GM10248 (cell line): ENCODE measurements around the gene POLR2E.

Source experiments
- CTCF ChIA-PET: fragments of 300-600 bp; sonication (Branson Sonifier 250); formaldehyde crosslinking; extraction: SDS; loops from one replicate; lab custom pipeline; 2021; ENCODE audit warnings: antibody characterized with exemption; lab: Yijun Ruan, JAX
- POLR2A ChIA-PET: fragments of 350-650 bp; sonication (Branson Sonifier 250); formaldehyde crosslinking; extraction: SDS; loops from one replicate; lab custom pipeline; 2020; ENCODE audit warnings: antibody characterized with exemption; lab: Yijun Ruan, JAX
- DNase-seq: peaks from one replicate; pipeline ENCODE4 v3.0.0; 2012; ENCODE audit errors: extremely low spot score
- CTCF ChIP-seq: IDR thresholded peaks from 2 replicates; pipeline ENCODE4 v1.5.1; 2012; ENCODE audit warnings: mild to moderate bottlenecking, low read depth; ENCODE audit errors: extremely low read depth, missing control alignments, control extremely low read depth

The POLR2E gene

DNA sequence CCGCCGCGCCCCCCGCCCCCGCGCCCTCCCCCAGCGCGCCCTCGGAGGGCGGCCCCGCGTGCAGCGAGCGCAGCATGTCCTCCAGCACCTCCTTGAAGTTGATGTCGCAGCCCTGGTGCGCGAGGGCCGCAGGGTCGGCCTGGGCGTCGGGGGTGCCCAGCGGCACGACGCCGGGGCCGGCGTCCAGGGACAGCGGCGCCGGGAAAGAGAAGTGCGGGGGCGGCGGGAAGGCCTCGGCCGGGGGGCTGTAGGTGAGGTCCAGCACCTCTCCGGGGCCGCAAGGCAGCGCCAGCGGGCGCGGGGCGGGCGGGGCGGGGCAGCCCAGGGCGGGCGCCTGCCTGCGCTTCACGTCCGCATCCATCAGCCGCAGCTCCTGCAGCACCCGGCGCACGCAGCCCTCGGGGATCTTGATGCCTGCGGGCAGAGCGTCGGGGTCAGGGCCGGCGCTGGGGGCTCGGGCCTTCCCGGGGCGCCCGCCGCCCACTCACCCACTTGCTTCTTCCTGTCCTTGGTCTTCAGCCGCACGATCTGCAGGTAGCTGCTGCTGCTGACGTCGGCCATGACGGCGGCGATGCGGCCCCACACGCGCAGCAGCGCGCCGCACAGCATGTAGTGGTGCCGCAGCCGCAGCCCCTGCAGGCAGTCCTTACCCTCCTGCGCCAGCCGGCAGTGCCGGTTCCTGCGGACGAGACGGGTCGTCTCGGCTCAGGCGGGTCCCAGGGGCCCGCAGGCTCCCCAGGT, 13.3 kb upstream of the POLR2E start:
- no peak for DNase-seq
- CTCF ChIA-PET, result no interaction called here
- no peak for TF ChIP-seq CTCF
- POLR2A ChIA-PET, result no interaction called here

DNA sequence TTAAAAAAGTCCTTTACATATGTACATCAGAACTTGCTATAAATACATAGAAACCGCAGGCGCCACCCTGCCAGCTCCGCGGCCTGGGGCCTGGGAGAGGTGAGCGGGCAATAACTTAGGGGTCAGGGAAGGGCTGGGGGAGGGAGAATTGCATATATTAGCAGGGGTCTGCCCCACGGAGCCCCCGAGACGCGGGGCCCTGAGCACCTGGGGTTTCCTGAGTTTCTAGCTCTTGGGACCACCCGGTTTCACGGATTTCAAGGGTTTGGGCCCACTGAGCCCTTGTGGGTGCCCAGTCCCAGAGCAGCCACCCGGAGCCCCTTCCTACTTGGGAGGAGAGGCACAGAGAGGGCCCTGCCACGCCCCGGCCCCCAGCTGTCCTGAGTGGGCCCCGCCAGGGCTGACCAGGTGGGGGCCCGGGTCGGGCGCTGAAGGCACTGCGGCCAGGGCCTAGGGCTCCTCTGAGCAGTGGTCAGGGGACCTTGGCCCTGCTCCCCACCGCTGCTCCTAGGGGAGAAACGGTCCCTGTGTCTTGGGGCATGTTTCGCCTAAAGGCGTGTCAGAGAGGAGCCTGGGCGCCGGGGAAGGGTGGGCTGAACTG, 12.6 kb upstream of the POLR2E start:
- CTCF ChIA-PET, result no interaction called here
- DNase-seq, result no peak
- TF ChIP-seq CTCF, result no peak
- POLR2A ChIA-PET, result no interaction called here

DNA sequence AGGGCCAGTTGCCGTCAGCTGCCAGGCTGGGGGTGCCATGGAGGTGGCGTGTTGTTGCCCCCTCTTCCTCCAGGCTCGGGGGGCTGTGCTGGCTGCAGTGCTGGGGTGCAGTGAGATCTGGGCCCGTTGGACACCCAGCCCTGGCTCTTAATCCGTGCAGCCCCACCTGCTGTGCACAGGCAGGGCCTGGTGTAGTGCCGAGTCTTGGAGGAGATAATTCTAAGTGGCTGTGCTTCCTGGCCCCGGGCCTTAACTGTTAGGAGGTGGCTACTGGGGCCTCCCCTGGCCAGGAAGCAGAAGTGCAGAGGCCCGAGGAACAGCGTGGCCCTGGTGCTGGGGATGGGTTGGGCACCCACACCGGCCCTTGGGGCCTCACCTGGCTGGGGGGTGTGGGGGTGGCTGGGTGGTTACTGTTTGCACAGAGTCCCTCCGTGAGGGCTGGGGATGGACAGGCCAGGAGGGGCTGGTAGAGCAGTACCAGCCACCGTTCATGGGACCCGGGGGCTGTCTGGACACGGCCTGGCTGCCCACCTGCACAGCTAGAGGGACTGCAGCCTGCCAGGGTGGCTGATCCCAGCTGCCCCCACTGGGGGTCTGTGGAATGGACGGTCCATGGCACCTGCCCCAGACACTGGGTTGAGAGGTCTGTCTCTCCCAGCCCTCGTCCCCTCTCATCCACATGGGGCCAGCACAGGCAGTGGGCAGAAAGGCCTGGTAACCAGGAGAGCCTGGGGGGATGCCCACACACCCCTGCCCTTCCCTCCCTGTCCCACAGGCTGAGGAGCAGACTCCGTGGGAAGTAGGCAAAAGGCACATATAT, 11.9 kb upstream of the POLR2E start:
- TF ChIP-seq CTCF, result peak; percentile 28
- no peak for DNase-seq
- ChIA-PET CTCF (interaction anchor here (1.2 kb wide), 1 partner anchor 88 kb away, joined by 4 read pairs; no protein-coding TSS in a partner anchor), POLR2A (no interaction called here)

DNA sequence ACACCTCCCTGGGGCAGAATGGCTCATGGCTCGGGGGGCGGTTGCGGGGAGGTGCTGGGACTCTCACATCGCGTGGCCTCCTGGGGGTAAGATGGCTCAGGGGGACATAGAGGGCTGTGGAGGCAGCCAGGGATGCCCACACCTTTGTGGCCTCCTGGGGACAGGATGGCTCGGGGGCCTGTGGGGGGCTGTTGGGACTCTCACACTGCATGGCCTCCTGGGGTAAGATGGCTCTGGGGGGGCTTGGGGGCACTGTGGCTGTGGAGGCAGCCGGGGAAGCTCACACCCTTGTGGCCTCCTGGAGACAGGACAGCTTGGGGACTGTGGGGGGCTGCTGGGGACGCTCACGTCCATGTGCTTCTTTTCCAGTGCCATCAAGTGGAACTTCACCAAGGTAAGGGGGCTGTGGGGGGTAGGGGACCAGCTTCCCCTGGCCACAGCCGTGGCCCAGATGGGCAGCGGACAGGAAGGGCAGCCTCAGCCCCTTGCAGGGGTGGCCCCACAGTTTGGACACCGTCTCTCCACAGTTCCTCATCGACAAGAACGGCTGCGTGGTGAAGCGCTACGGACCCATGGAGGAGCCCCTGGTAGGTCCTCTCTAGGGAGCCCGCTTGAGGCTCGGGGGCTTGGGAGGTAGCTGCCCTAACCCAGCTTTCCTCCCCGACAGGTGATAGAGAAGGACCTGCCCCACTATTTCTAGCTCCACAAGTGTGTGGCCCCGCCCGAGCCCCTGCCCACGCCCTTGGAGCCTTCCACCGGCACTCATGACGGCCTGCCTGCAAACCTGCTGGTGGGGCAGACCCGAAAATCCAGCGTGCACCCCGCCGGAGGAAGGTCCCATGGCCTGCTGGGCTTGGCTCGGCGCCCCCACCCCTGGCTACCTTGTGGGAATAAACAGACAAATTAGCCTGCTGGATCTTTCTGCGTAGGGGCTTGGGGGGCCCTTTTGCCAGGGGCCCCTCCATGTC, 11.0 kb upstream of the POLR2E start:
- TF ChIP-seq CTCF, result no peak
- POLR2A ChIA-PET, result interaction anchor here (0.7 to 0.9 kb wide), 2 partner anchors 17 to 71 kb away, joined by 3 read pairs; no protein-coding TSS in a partner anchor
- CTCF ChIA-PET, result interaction anchor here (1.2 kb wide), 1 partner anchor 89 kb away, joined by 4 read pairs; no protein-coding TSS in a partner anchor
- no peak for DNase-seq

- ChIA-PET CTCF (interaction anchor here (0.7 to 1.4 kb wide), 3 partner anchors 66 to 90 kb away, joined by 3 to 4 read pairs (median 3); no protein-coding TSS in a partner anchor), POLR2A (interaction anchor here (0.9 kb wide), 1 partner anchor 16 kb away, joined by 3 read pairs; no protein-coding TSS in a partner anchor)
These were observed 10.1 kb upstream of the POLR2E start for GRCh38 chr19:1105008-1105872.

More at GRCh38 chr19:1105008-1105872, 10.1 kb upstream of the POLR2E start:
- DNase-seq, result no peak
- TF ChIP-seq CTCF, result no peak
